Fibroblast of lung (primary cell): Measurements from ENCODE around the gene PIK3R4. TPM values are rescaled to one million over a fixed set of nuclear protein-coding genes. Genes with fewer than 3 reads are reported as not detected.

Experiments used
- DNase-seq, 2 donors: peaks; one replicate each; pipeline versions ENCODE4 v3.0.0 to v3.0.0-alpha.2; 2010; ENCODE audit warnings: low read depth in 2 of 2
- H2AFZ ChIP-seq: 2 replicates; pipeline ENCODE4 v1.5.1; 2012; ENCODE audit warnings: low read length, control low read depth, inconsistent platforms
- H3K27ac ChIP-seq: 2 replicates; pipeline ENCODE4 v1.5.1; 2011; ENCODE audit warnings: low read length, control low read depth; ENCODE audit not compliant: insufficient read depth
- H3K27me3 ChIP-seq: 2 replicates; pipeline ENCODE4 v1.5.1; 2011; ENCODE audit warnings: mild to moderate bottlenecking, low read length; ENCODE audit not compliant: control insufficient read depth, insufficient read depth
- H3K36me3 ChIP-seq: 2 replicates; pipeline ENCODE4 v1.5.1; 2011; ENCODE audit warnings: low read length; ENCODE audit not compliant: control insufficient read depth, insufficient read depth
- H3K4me1 ChIP-seq: 2 replicates; pipeline ENCODE4 v1.5.1; 2011; ENCODE audit warnings: low read length; ENCODE audit not compliant: control insufficient read depth, insufficient read depth; ENCODE audit errors: extremely low read depth
- H3K4me2 ChIP-seq: 2 replicates; pipeline ENCODE4 v1.5.1; 2011; ENCODE audit warnings: low read length, control low read depth; ENCODE audit not compliant: insufficient read depth; ENCODE audit errors: extremely low read depth
- H3K4me3 ChIP-seq, 4 experiments: fragments of 200-600 bp in 1 of 4; sonication (generic) in 1 of 4; replicated peaks in 1 of 4; 2 replicates each; pipeline ENCODE4 v1.5.1; 2011 to 2016; ENCODE audit warnings: low read length in 4 of 4, low read depth in 3 of 4, mild to moderate bottlenecking in 3 of 4, control low read depth in 2 of 4, inconsistent platforms in 1 of 4, mixed read lengths in 1 of 4; ENCODE audit not compliant: insufficient read depth in 1 of 4; ENCODE audit errors: control extremely low read depth in 1 of 4
- H3K79me2 ChIP-seq: 2 replicates; pipeline ENCODE4 v1.5.1; 2012; ENCODE audit warnings: mild to moderate bottlenecking, low read length, inconsistent platforms; ENCODE audit not compliant: control insufficient read depth, insufficient read depth
- H3K9ac ChIP-seq: 2 replicates; pipeline ENCODE4 v1.5.1; 2011; ENCODE audit warnings: mild to moderate bottlenecking, low read length, control low read depth; ENCODE audit not compliant: insufficient read depth
- H3K9me3 ChIP-seq: 2 replicates; pipeline ENCODE4 v1.5.1; 2012; ENCODE audit warnings: low read depth, low read length; ENCODE audit not compliant: control insufficient read depth, insufficient read depth
- H4K20me1 ChIP-seq: 2 replicates; pipeline ENCODE4 v1.5.1; 2011; ENCODE audit warnings: low read length; ENCODE audit not compliant: control insufficient read depth, insufficient read depth; ENCODE audit errors: extremely low read depth
- EZH2 ChIP-seq: IDR thresholded peaks from 2 replicates; pipeline ENCODE4 v1.5.1; 2012; ENCODE audit warnings: low read length, control low read depth, mild to moderate bottlenecking; ENCODE audit errors: missing control alignments
- polyA plus RNA-seq, 2 donors: library from polyadenylated mRNA; depleted of rRNA in 1 of 2; stranded (reverse) in 1 of 2; unstranded in 1 of 2; fragments of >200 nt; gene quantifications; 2 replicates each; pipeline ENCODE4 v1.2.1, GENCODE V29; 2011 to 2012; ENCODE audit warnings: missing spikeins in 1 of 2
- total RNA-seq: library from RNA; depleted of rRNA; stranded (reverse); fragments of >200 nt; gene quantifications from 2 replicates; pipeline ENCODE4 v1.2.1, GENCODE V29; 2014
- TF ChIP-seq, protein P1 (sequence below), 2 donors: IDR thresholded peaks in 1 of 2; conservative IDR thresholded peaks in 1 of 2; 1 replicate in 1 of 2; 2 replicates in 1 of 2; pipeline ENCODE4 v1.5.1; 2011 to 2012; ENCODE audit warnings: low read length in 2 of 2, control low read depth in 1 of 2, inconsistent platforms in 1 of 2, low read depth in 1 of 2, mild to moderate bottlenecking in 1 of 2

PIK3R4 gene
- total and polyA plus RNA-seq, 2 donors (not counting 1 experiment from before 2014, with no cell fraction given): 33.4 to 44.6 TPM

DNA sequence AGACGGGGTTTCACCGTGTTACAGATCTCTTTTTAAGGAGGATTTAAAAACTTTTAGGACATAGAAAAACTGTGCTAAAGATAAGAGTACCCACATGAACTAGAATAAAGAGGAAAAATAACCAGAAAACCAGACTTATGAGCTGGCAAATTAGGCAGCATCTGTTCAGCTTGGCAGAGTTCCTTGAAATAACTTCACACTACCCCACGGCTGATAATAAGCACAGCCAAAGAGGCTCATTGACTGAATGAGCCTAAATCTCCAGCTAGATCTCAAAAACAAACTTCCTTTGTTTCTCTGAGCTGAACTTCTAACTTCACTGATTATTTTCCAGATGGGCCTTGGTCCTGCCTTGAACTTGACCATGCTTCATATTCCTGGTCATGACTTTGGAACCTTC is 26.7 kb upstream of the PIK3R4 start:
- no peak overlapping the region for H3K27ac ChIP-seq
- H3K36me3 ChIP-seq: no peaks in the 10 kb centered on the region
- peak in 1 of 2 donors; percentile 67 for DNase-seq
- TF ChIP-seq EZH2: no peak
- TF ChIP-seq, protein P1, sequence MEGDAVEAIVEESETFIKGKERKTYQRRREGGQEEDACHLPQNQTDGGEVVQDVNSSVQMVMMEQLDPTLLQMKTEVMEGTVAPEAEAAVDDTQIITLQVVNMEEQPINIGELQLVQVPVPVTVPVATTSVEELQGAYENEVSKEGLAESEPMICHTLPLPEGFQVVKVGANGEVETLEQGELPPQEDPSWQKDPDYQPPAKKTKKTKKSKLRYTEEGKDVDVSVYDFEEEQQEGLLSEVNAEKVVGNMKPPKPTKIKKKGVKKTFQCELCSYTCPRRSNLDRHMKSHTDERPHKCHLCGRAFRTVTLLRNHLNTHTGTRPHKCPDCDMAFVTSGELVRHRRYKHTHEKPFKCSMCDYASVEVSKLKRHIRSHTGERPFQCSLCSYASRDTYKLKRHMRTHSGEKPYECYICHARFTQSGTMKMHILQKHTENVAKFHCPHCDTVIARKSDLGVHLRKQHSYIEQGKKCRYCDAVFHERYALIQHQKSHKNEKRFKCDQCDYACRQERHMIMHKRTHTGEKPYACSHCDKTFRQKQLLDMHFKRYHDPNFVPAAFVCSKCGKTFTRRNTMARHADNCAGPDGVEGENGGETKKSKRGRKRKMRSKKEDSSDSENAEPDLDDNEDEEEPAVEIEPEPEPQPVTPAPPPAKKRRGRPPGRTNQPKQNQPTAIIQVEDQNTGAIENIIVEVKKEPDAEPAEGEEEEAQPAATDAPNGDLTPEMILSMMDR (conservative IDR thresholded peaks at IDR 0.05 in 1 of 2, IDR thresholded peaks at IDR 0.05 in 1 of 2; ENCODE audit: low read depth in 1 of 2, low read length in 2 of 2): no peak
- no peak overlapping the region for H3K4me3 ChIP-seq
- no peak overlapping the region for H3K4me2 ChIP-seq
- no peaks in the 10 kb centered on the region for H4K20me1 ChIP-seq
- H2AFZ ChIP-seq: no peak overlapping the region
- no peaks in the 10 kb centered on the region for H3K79me2 ChIP-seq
- no peak overlapping the region for H3K9ac ChIP-seq
- no peaks in the 10 kb centered on the region for H3K27me3 ChIP-seq
- H3K4me1 ChIP-seq: no peaks in the 10 kb centered on the region
- H3K9me3 ChIP-seq: no peaks in the 10 kb centered on the region

DNA sequence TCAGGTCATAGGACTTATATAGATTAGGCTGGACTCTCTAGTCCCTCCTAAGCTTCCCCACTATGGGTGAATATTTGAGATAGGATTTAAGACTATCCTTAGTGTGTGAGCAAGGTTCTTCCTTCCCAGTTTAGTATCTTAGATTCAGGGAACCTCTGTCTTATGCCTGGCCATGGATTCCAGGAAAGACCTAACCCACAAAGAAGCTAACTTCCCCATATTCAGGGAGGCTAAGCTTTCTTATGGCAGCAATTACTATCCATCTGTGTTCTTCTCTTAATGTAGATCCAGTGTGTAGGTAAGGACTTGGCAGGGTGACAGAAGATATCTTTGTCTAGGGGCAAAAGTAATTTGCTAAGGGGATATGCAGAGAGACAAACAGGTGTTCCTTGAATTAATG is 25.5 kb upstream of the PIK3R4 start:
- Histone ChIP-seq H3K79me2 (no peaks in the 10 kb centered on the region), H3K27ac (no peak overlapping the region), H3K36me3 (no peaks in the 10 kb centered on the region), H3K27me3 (no peaks in the 10 kb centered on the region), H3K9me3 (no peaks in the 10 kb centered on the region), H3K9ac (no peak overlapping the region), H3K4me1 (no peaks in the 10 kb centered on the region), H3K4me2 (no peak overlapping the region), H4K20me1 (no peaks in the 10 kb centered on the region), H2AFZ (no peak overlapping the region), H3K4me3 (no peak overlapping the region)
- no peak for TF ChIP-seq EZH2
- TF ChIP-seq, protein P1 (conservative IDR thresholded peaks at IDR 0.05 in 1 of 2, IDR thresholded peaks at IDR 0.05 in 1 of 2; ENCODE audit: low read depth in 1 of 2, low read length in 2 of 2): no peak
- no peak for DNase-seq

DNA sequence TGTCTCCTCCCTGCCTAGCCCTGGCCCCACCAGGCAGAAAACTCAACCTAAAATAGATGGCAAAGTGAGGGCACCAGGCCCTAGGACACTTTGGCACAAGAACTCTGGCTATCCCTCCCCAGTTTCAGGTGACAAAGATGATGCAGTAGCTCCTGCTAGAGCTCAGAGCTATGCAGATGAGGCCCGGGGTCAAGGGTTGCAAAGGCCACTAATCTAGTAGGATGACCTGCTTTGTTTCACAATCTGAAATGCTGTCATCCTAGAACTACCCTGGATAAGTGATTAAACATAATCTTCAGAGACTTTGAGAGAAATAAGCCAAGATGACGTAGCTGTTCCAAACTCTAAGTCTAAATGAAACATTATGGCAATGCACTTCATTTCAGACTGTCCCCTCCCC is 24.0 kb upstream of the PIK3R4 start:
- Histone ChIP-seq H3K4me3 (no peak overlapping the region), H3K9ac (no peak overlapping the region), H3K27me3 (no peaks in the 10 kb centered on the region), H3K4me2 (no peak overlapping the region), H3K4me1 (no peaks in the 10 kb centered on the region), H4K20me1 (no peaks in the 10 kb centered on the region), H3K79me2 (no peaks in the 10 kb centered on the region), H2AFZ (no peak overlapping the region), H3K27ac (no peak overlapping the region), H3K9me3 (no peaks in the 10 kb centered on the region), H3K36me3 (no peaks in the 10 kb centered on the region)
- TF ChIP-seq, protein P1 (conservative IDR thresholded peaks at IDR 0.05 in 1 of 2, IDR thresholded peaks at IDR 0.05 in 1 of 2; ENCODE audit: low read depth in 1 of 2, low read length in 2 of 2): no peak
- TF ChIP-seq EZH2: no peak
- DNase-seq: no peak
